AG09309 (cell line): ENCODE data around the gene TSHZ2.
"Not testable (repeated sequence)": the region's sequence is repeated elsewhere in the genome, so short reads cannot be mapped to it uniquely, and the experiment has no call there.

ENCODE experiments used
- DNase-seq: peaks from one replicate; pipeline ENCODE4 v3.0.0-alpha.2; 2010; ENCODE audit warnings: low read depth
- H3K4me3 ChIP-seq: 2 replicates; pipeline ENCODE4 v1.5.1; 2011; ENCODE audit warnings: mild to moderate bottlenecking, low read depth, low read length, moderate library complexity; ENCODE audit not compliant: control insufficient read depth
- CTCF ChIP-seq: IDR thresholded peaks from 2 replicates; pipeline ENCODE4 v1.5.1; 2011; ENCODE audit warnings: mild to moderate bottlenecking, low read depth, low read length, inconsistent platforms; ENCODE audit not compliant: insufficient read depth, control insufficient read depth; ENCODE audit errors: missing control alignments

Gene TSHZ2

GRCh38 chr20:53466279-53466678 is 494.1 kb downstream of the TSHZ2 start:
- no peak for TF ChIP-seq CTCF

GRCh38 chr20:53468587-53468986 is 496.4 kb downstream of the TSHZ2 start:
- H3K4me3 ChIP-seq = no peak overlapping the region
- DNase-seq = no peak
- TF ChIP-seq CTCF = no peak

More at GRCh38 chr20:53466279-53466678, 494.1 kb downstream of the TSHZ2 start:
- no peak for DNase-seq
- H3K4me3 ChIP-seq = no peak overlapping the region

GRCh38 chr20:53472859-53473258 is 500.7 kb downstream of the TSHZ2 start:
- DNase-seq, H3K4me3 ChIP-seq: not testable (repeated sequence)

GRCh38 chr20:53480913-53481312 is 508.8 kb downstream of the TSHZ2 start:
- H3K4me3 ChIP-seq = no peak overlapping the region
- no peak for DNase-seq
- no peak for TF ChIP-seq CTCF

- no peak overlapping the region for H3K4me3 ChIP-seq
- no peak for DNase-seq
- TF ChIP-seq CTCF = no peak
Measured at GRCh38 chr20:53487461-53488200, 515.5 kb downstream of the TSHZ2 start.

GRCh38 chr20:53488775-53489272 is 516.7 kb downstream of the TSHZ2 start:
- no peak for DNase-seq
- no peak overlapping the region for H3K4me3 ChIP-seq
- TF ChIP-seq CTCF = no peak

- DNase-seq = no peak
- no peak for TF ChIP-seq CTCF
- no peak overlapping the region for H3K4me3 ChIP-seq
Measured at GRCh38 chr20:53489528-53489927, 517.4 kb downstream of the TSHZ2 start.
